ENCODE data around the gene FCHSD2. TPM values are rescaled to one million over a fixed set of nuclear protein-coding genes. Genes with fewer than 3 reads are reported as not detected.

The FCHSD2 gene
- total and polyA plus RNA-seq, 9 of the 15 experiments (the other 6 are each of a cell fraction or from before 2014, with no cell fraction given): 1.8 to 14.7 (median 6.4) TPM

- no peaks in the 10 kb centered on the region for H3K27me3 ChIP-seq (ENCODE audit: control insufficient read depth in 2 of 2, insufficient read depth in 2 of 2, low read length in 2 of 2)
- ChIA-PET POLR2A (interaction anchor here (0.6 kb wide), 1 partner anchor 534 kb away, joined by 3 read pairs; no protein-coding TSS in a partner anchor), CTCF (ENCODE audit: low intra/inter-chr PET ratio) (no interaction called here)
- BruUV-seq (replicated peaks): no TSS peak
- DNase-seq (ENCODE audit: extremely low read depth in 1 of 4, low spot score in 3 of 4) (no peak), ATAC-seq (no peak), FAIRE-seq (no peak)
- H3K9me1 ChIP-seq (ENCODE audit: control insufficient read depth, insufficient read depth, low read length): no peaks in the 10 kb centered on the region
- H3K79me2 ChIP-seq (ENCODE audit: control insufficient read depth, insufficient read depth, low read length): no peaks in the 10 kb centered on the region
- TF ChIP-seq PTRF (tag; IDR thresholded peaks at IDR 0.05) (no peak), SNAPC5 (CRISPR knock-in tag; IDR thresholded peaks at IDR 0.05) (no peak), CEBPG (CRISPR knock-in tag; IDR thresholded peaks at IDR 0.05) (no peak), CEBPG (tag; conservative IDR thresholded peaks at IDR 0.05 in 1 of 2, IDR thresholded peaks at IDR 0.05 in 1 of 2) (no peak), BCLAF1 (IDR thresholded peaks at IDR 0.05; ENCODE audit: borderline replicate concordance in 1 of 2, control insufficient read depth in 1 of 2, low read depth in 2 of 2, low read length in 1 of 2) (no peak), ESRRB (CRISPR knock-in tag; IDR thresholded peaks at IDR 0.05; ENCODE audit: borderline replicate concordance) (no peak)
- H4K20me1 ChIP-seq (replicated peaks; ENCODE audit: control insufficient read depth, insufficient read depth, low read length): no peaks in the 10 kb centered on the region
- no peak overlapping the region for H2AFZ ChIP-seq (ENCODE audit: low read depth, low read length)
- no peaks in the 10 kb centered on the region for H3K4me1 ChIP-seq (replicated peaks in 1 of 2; ENCODE audit: control insufficient read depth in 2 of 2, insufficient read depth in 2 of 2, low read length in 2 of 2)
- no peak overlapping the region for H3K9ac ChIP-seq (ENCODE audit: insufficient read depth in 1 of 2, low read depth in 2 of 2, low read length in 2 of 2)
- intact Hi-C loops (cut with micrococcal nuclease): no loop called here
- no peaks in the 10 kb centered on the region for H3K36me3 ChIP-seq (ENCODE audit: control insufficient read depth, insufficient read depth, low read length)
- no peaks in the 10 kb centered on the region for H3K9me3 ChIP-seq (replicated peaks; ENCODE audit: control insufficient read depth, insufficient read depth, low read depth, low read length)
- no peak overlapping the region for H3K4me3 ChIP-seq
- H3K4me2 ChIP-seq (ENCODE audit: insufficient read depth, low read length): no peak overlapping the region
- H3K27ac ChIP-seq (ENCODE audit: extremely low read depth, low read depth, low read length): no peak overlapping the region
- in situ Hi-C loops (cut with MboI): no loop called here
Observed at GRCh38 chr11:72901374-72901773, 240.7 kb downstream of the FCHSD2 start.

Data from K562 (cell line).